HepG2 (cell line): ENCODE results near the gene PHF23. TPM values are rescaled to one million over a fixed set of nuclear protein-coding genes. Genes with fewer than 3 reads are reported as not detected.
A peak's percentile ranks its signal among the peaks of the same experiment; 100 is the strongest.

Source experiments
- ATF1 ChIP-seq: IDR thresholded peaks from 2 replicates; pipeline ENCODE4 v1.6.1; 2016; ENCODE audit warnings: mild to moderate bottlenecking, control low read depth
- EZH2 ChIP-seq: conservative IDR thresholded peaks from 2 replicates; pipeline ENCODE4 v1.6.1; 2012; ENCODE audit warnings: mild to moderate bottlenecking, low read depth, low read length, moderate library complexity
- MED13 ChIP-seq: sonication (generic); formaldehyde crosslinking; IDR thresholded peaks from 2 replicates; pipeline ENCODE4 v1.5.0; 2020; ENCODE audit warnings: missing genetic modification reagents
- MYC ChIP-seq: sonication (generic); formaldehyde crosslinking; IDR thresholded peaks from 2 replicates; pipeline ENCODE4 v1.9.0; 2021; ENCODE audit warnings: missing genetic modification reagents, borderline replicate concordance
- NFAT5 ChIP-seq: sonication (generic); formaldehyde crosslinking; IDR thresholded peaks from 2 replicates; pipeline ENCODE4 v1.4.0; 2020; ENCODE audit warnings: missing genetic modification reagents
- NFRKB ChIP-seq: fragments of 450-650 bp; IDR thresholded peaks from 2 replicates; pipeline ENCODE4 v1.6.1; 2017
- SNAI1 ChIP-seq: sonication (generic); formaldehyde crosslinking; IDR thresholded peaks from 2 replicates; pipeline ENCODE4 v1.5.0; 2020; ENCODE audit warnings: mild to moderate bottlenecking, missing genetic modification reagents, borderline replicate concordance
- SRSF9 ChIP-seq: fragments of 200-400 bp; formaldehyde crosslinking; IDR thresholded peaks from 2 replicates; pipeline ENCODE4 v1.6.1; 2018; ENCODE audit warnings: borderline replicate concordance, mild to moderate bottlenecking, low read depth, low read length; ENCODE audit not compliant: insufficient read depth, poor library complexity, severe bottlenecking
- ZBTB21 ChIP-seq: sonication (generic); formaldehyde crosslinking; IDR thresholded peaks from 2 replicates; pipeline ENCODE4 v1.4.0; 2020; ENCODE audit warnings: missing genetic modification reagents
- ZBTB25 ChIP-seq: IDR thresholded peaks from 2 replicates; pipeline ENCODE4 v1.6.1; 2018; ENCODE audit warnings: missing genetic modification reagents
- ZFP36 ChIP-seq: fragments of 150-350 bp; IDR thresholded peaks from 2 replicates; pipeline ENCODE4 v1.6.1; 2018; ENCODE audit warnings: borderline replicate concordance, low read length, low read depth; ENCODE audit not compliant: partially characterized antibody
- ZMAT3 ChIP-seq: sonication (generic); formaldehyde crosslinking; conservative IDR thresholded peaks from 2 replicates; pipeline ENCODE4 v1.7.0; 2021; ENCODE audit warnings: missing genetic modification reagents
- ZNF143 ChIP-seq: sonication (generic); formaldehyde crosslinking; IDR thresholded peaks from 2 replicates; pipeline ENCODE4 v1.4.0; 2020; ENCODE audit warnings: missing genetic modification reagents
- ZNF557 ChIP-seq: sonication (generic); formaldehyde crosslinking; IDR thresholded peaks from 2 replicates; pipeline ENCODE4 v1.4.0; 2020; ENCODE audit warnings: missing genetic modification reagents
- ZNF674 ChIP-seq: sonication (generic); formaldehyde crosslinking; IDR thresholded peaks from 2 replicates; pipeline ENCODE4 v1.5.0; 2020; ENCODE audit warnings: low read depth, mild to moderate bottlenecking, missing genetic modification reagents
- ZNF768 ChIP-seq: sonication (generic); formaldehyde crosslinking; IDR thresholded peaks from 2 replicates; pipeline ENCODE4 v1.4.0; 2020; ENCODE audit warnings: missing genetic modification reagents
- polyA plus RNA-seq, 8 experiments: library from polyadenylated mRNA; depleted of rRNA in 3 of 8; stranded (reverse) in 7 of 8; unstranded in 1 of 8; fragments of >200 nt; fragmentation: Illumina TruSeq in 4 of 8; extraction: Trizol in 4 of 8; gene quantifications; 2 replicates each; pipeline versions ENCODE4 v1.2.1 to v1.2.3, GENCODE V29; 2011 to 2016; ENCODE audit warnings: low read depth in 4 of 8, missing spikeins in 1 of 8, mixed read lengths in 1 of 8; ENCODE audit not compliant: insufficient read depth in 1 of 8
- total RNA-seq, 5 experiments: library from RNA; depleted of rRNA; stranded (reverse); fragments of >200 nt; fragmentation: Illumina TruSeq; extraction: Trizol; gene quantifications; 2 replicates each; pipeline ENCODE4 v1.2.3, GENCODE V29; 2016; ENCODE audit warnings: low read depth in 1 of 5
- TF ChIP-seq, protein P1 (sequence below), 2 experiments: sonication (generic) in 1 of 2; formaldehyde crosslinking in 1 of 2; IDR thresholded peaks; 2 replicates each; pipeline versions ENCODE4 v1.4.0 to v1.6.1; 2018 to 2020; ENCODE audit warnings: missing genetic modification reagents in 2 of 2, borderline replicate concordance in 1 of 2, low read depth in 1 of 2, mild to moderate bottlenecking in 1 of 2, missing biosample characterization in 1 of 2
- TF ChIP-seq, protein P2 (sequence below): sonication (generic); formaldehyde crosslinking; IDR thresholded peaks from 2 replicates; pipeline ENCODE4 v1.4.0; 2020; ENCODE audit warnings: missing genetic modification reagents

The PHF23 gene
- total and polyA plus RNA-seq, 2 of the 13 experiments (the other 11 are each of a cell fraction or from before 2014, with no cell fraction given), result 27.6 to 33.2 TPM

- TF ChIP-seq ZBTB25 (CRISPR knock-in tag) (0 out of 2 replicates have a peak, but pooled peaks have one; percentile 45), ZNF674 (no peak), ZMAT3 (0 out of 2 replicates have a peak, but pooled peaks have one; percentile 37), ZNF557 (CRISPR knock-in tag) (peak; percentile 68; the same call in 1 of the 2 replicates), ZFP36 (no peak), SRSF9 (no peak), NFAT5 (0 out of 2 replicates have a peak, but pooled peaks have one; percentile 24), ZNF768 (peak; percentile 36; the same call in 1 of the 2 replicates), NFRKB (no peak), ATF1 (CRISPR knock-in tag) (no peak), MED13 (0 out of 2 replicates have a peak, but pooled peaks have one; percentile 26), ZBTB21 (no peak), EZH2 (no peak), ZNF143 (CRISPR knock-in tag) (0 out of 2 replicates have a peak, but pooled peaks have one; percentile 7), MYC (CRISPR knock-in tag) (peak; percentile 59; the same call in 1 of the 2 replicates), SNAI1 (no peak)
- TF ChIP-seq, protein P1, sequence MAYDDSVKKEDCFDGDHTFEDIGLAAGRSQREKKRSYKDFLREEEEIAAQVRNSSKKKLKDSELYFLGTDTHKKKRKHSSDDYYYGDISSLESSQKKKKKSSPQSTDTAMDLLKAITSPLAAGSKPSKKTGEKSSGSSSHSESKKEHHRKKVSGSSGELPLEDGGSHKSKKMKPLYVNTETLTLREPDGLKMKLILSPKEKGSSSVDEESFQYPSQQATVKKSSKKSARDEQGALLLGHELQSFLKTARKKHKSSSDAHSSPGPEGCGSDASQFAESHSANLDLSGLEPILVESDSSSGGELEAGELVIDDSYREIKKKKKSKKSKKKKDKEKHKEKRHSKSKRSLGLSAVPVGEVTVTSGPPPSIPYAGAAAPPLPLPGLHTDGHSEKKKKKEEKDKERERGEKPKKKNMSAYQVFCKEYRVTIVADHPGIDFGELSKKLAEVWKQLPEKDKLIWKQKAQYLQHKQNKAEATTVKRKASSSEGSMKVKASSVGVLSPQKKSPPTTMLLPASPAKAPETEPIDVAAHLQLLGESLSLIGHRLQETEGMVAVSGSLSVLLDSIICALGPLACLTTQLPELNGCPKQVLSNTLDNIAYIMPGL (CRISPR knock-in tag; IDR thresholded peaks at IDR 0.05; ENCODE audit: borderline replicate concordance in 1 of 2, low read depth in 1 of 2), result peak in 1 of 2 experiments; percentile 49; a peak in 1 of 4 replicates
- TF ChIP-seq, protein P2, sequence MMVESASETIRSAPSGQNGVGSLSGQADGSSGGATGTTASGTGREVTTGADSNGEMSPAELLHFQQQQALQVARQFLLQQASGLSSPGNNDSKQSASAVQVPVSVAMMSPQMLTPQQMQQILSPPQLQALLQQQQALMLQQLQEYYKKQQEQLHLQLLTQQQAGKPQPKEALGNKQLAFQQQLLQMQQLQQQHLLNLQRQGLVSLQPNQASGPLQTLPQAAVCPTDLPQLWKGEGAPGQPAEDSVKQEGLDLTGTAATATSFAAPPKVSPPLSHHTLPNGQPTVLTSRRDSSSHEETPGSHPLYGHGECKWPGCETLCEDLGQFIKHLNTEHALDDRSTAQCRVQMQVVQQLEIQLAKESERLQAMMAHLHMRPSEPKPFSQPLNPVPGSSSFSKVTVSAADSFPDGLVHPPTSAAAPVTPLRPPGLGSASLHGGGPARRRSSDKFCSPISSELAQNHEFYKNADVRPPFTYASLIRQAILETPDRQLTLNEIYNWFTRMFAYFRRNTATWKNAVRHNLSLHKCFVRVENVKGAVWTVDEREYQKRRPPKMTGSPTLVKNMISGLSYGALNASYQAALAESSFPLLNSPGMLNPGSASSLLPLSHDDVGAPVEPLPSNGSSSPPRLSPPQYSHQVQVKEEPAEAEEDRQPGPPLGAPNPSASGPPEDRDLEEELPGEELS (CRISPR knock-in tag), result 0 out of 2 replicates have a peak, but pooled peaks have one; percentile 27
Observed at GRCh38 chr17:7281953-7282751, 42.9 kb upstream of the PHF23 start (continued).
